A549 (cell line): ENCODE measurements around the gene COG2. TPM values are rescaled to one million over a fixed set of nuclear protein-coding genes. Genes with fewer than 3 reads are reported as not detected.

ENCODE experiments used
- ATAC-seq, 2 experiments: fragments of 200-7000 bp in 1 of 2; fragments of >200 bp in 1 of 2; cut with Nextera tagmentation in 1 of 2; cut with Tn5 transposase in 1 of 2; 3 replicates each; pipeline versions ENCODE4 v1.8.0 to v1.9.1; 2018 to 2020; ENCODE audit warnings: mild to moderate bottlenecking in 1 of 2, moderate library complexity in 1 of 2
- CTCF ChIA-PET: fragments of 300-600 bp; sonication (Branson Sonifier 250); formaldehyde crosslinking; extraction: SDS; loops from one replicate; lab custom pipeline; 2021; ENCODE audit warnings: antibody characterized with exemption, inconsistent platforms; lab: Yijun Ruan, JAX
- POLR2A ChIA-PET: fragments of 350-600 bp; formaldehyde crosslinking; extraction: SDS; loops from one replicate; lab custom pipeline; 2021; ENCODE audit warnings: antibody characterized with exemption, inconsistent platforms; lab: Yijun Ruan, JAX
- DNase-seq, 2 experiments: peaks; one replicate each; pipeline versions ENCODE4 v3.0.0 to v3.0.0-alpha.2; 2011 to 2016; ENCODE audit warnings: low read depth in 1 of 2, low spot score in 1 of 2
- FAIRE-seq: peaks from 2 replicates; lab custom pipeline; 2011; peaks lifted over from hg19 to GRCh38; lab: Jason Lieb, UNC
- H3K27ac ChIP-seq, 2 experiments: fragments of >200 bp; sonication (Bioruptor Twin); formaldehyde crosslinking; 3 replicates each; pipeline ENCODE4 v1.5.1; 2016 to 2017
- H3K4me1 ChIP-seq: fragments of >200 bp; sonication (Bioruptor Twin); formaldehyde crosslinking; 3 replicates; pipeline ENCODE4 v1.6.1; 2016
- H3K4me2 ChIP-seq: fragments of >200 bp; sonication (Bioruptor Twin); formaldehyde crosslinking; 3 replicates; pipeline ENCODE4 v1.6.1; 2016
- H3K4me3 ChIP-seq: fragments of >200 bp; sonication (Bioruptor Twin); formaldehyde crosslinking; 3 replicates; pipeline ENCODE4 v1.5.1; 2016
- H3K9me3 ChIP-seq: fragments of >200 bp; sonication (Bioruptor Twin); formaldehyde crosslinking; 3 replicates; pipeline ENCODE4 v1.6.1; 2016
- BCL3 ChIP-seq: fragments of >200 bp; sonication (Bioruptor Twin); formaldehyde crosslinking; IDR thresholded peaks from 3 replicates; pipeline ENCODE4 v1.6.1; 2016
- CEBPB ChIP-seq, 2 experiments: fragments of >200 bp in 1 of 2; sonication (Bioruptor Twin) in 1 of 2; formaldehyde crosslinking in 1 of 2; IDR thresholded peaks; 2 replicates each; pipeline ENCODE4 v1.6.1; 2012 to 2016
- CHD2 ChIP-seq: fragments of 150-350 bp; IDR thresholded peaks from 2 replicates; pipeline ENCODE4 v1.6.1; 2014; ENCODE audit warnings: low read length; ENCODE audit not compliant: partially characterized antibody
- EHF ChIP-seq: fragments of 250-450 bp; sonication (Bioruptor Pico); IDR thresholded peaks from 2 replicates; pipeline ENCODE4 v1.5.0; 2020; ENCODE audit warnings: mild to moderate bottlenecking
- EHMT2 ChIP-seq: fragments of 200-600 bp; sonication (generic); IDR thresholded peaks from 2 replicates; pipeline ENCODE4 v1.6.1; 2016; ENCODE audit warnings: antibody characterized with exemption, low read depth, mild to moderate bottlenecking, moderate library complexity
- FOSB ChIP-seq: fragments of 250-450 bp; sonication (Bioruptor Pico); IDR thresholded peaks from 2 replicates; pipeline ENCODE4 v1.5.0; 2020; ENCODE audit warnings: mild to moderate bottlenecking, moderate library complexity
- FOSL2 ChIP-seq, 2 experiments: fragments of 450-650 bp in 1 of 2; fragments of >200 bp in 1 of 2; sonication (Bioruptor Twin) in 1 of 2; formaldehyde crosslinking; IDR thresholded peaks; 2 replicates each; pipeline versions ENCODE4 v1.5.0 to v1.6.1; 2016 to 2020; ENCODE audit warnings: mild to moderate bottlenecking in 1 of 2, moderate library complexity in 1 of 2
- FOXS1 ChIP-seq: fragments of 250-450 bp; sonication (Bioruptor Pico); IDR thresholded peaks from 2 replicates; pipeline ENCODE4 v1.5.0; 2020; ENCODE audit warnings: mild to moderate bottlenecking, moderate library complexity
- HEYL ChIP-seq: fragments of 250-450 bp; sonication (Bioruptor Pico); IDR thresholded peaks from 2 replicates; pipeline ENCODE4 v1.8.0; 2021; ENCODE audit warnings: mild to moderate bottlenecking, moderate library complexity
- HOXB5 ChIP-seq: fragments of 250-450 bp; sonication (Bioruptor Pico); IDR thresholded peaks from 2 replicates; pipeline ENCODE4 v1.5.0; 2020; ENCODE audit warnings: mild to moderate bottlenecking, moderate library complexity
- JUN ChIP-seq, 2 experiments: fragments of >200 bp; sonication (Bioruptor Twin); formaldehyde crosslinking; IDR thresholded peaks; 2 replicates in 1 of 2; 3 replicates in 1 of 2; pipeline ENCODE4 v1.6.1; 2016 to 2017
- JUNB ChIP-seq: fragments of >200 bp; sonication (Bioruptor Twin); formaldehyde crosslinking; IDR thresholded peaks from 2 replicates; pipeline ENCODE4 v1.6.1; 2016
- KDM5A ChIP-seq: fragments of 200-600 bp; sonication (generic); IDR thresholded peaks from 2 replicates; pipeline ENCODE4 v1.6.1; 2016; ENCODE audit warnings: antibody characterized with exemption, mild to moderate bottlenecking
- MAX ChIP-seq: IDR thresholded peaks from 2 replicates; pipeline ENCODE4 v1.6.1; 2012
- NR3C1 ChIP-seq: fragments of >200 bp; sonication (Bioruptor Twin); formaldehyde crosslinking; IDR thresholded peaks from 3 replicates; pipeline ENCODE4 v1.6.1; 2017
- POLR2A ChIP-seq: IDR thresholded peaks from 2 replicates; pipeline ENCODE4 v1.6.1; 2012; ENCODE audit warnings: mild to moderate bottlenecking, low read length
- REST ChIP-seq: fragments of 200-600 bp; sonication (generic); IDR thresholded peaks from 2 replicates; pipeline ENCODE4 v1.6.1; 2016; ENCODE audit warnings: antibody characterized with exemption, mild to moderate bottlenecking, moderate library complexity
- TFCP2L1 ChIP-seq: fragments of 250-450 bp; sonication (Bioruptor Pico); IDR thresholded peaks from 2 replicates; pipeline ENCODE4 v1.5.0; 2021; ENCODE audit warnings: mild to moderate bottlenecking
- TP53 ChIP-seq: fragments of 250-450 bp; sonication (Bioruptor Pico); IDR thresholded peaks from 2 replicates; pipeline ENCODE4 v1.5.0; 2021; ENCODE audit warnings: mild to moderate bottlenecking, moderate library complexity
- ZNF302 ChIP-seq: fragments of 250-450 bp; sonication (Bioruptor Pico); IDR thresholded peaks from 2 replicates; pipeline ENCODE4 v1.9.0; 2021; ENCODE audit warnings: inconsistent platforms, mild to moderate bottlenecking, moderate library complexity
- whole genome bisulfite sequencing: methylation state at CpG from one replicate; pipeline ENCODE4 v1.1.6; 2017; ENCODE audit errors: missing lambda C conversion rate; 5-methylcytosine and 5-hydroxymethylcytosine counted together
- polyA plus RNA-seq, 4 experiments: library from polyadenylated mRNA; depleted of rRNA in 3 of 4; stranded (reverse); fragments of >200 nt; fragmentation: RNase III in 1 of 4; extraction: RNeasy Plus Mini Kit Qiagen cat#74134 plus additional on column Dnase treatment in 1 of 4; gene quantifications; 2 replicates in 3 of 4; 3 replicates in 1 of 4; pipeline ENCODE4 v1.2.3, GENCODE V29; 2011 to 2017
- TF ChIP-seq, protein P1 (sequence below): fragments of 250-450 bp; sonication (Bioruptor Pico); IDR thresholded peaks from 2 replicates; pipeline ENCODE4 v1.5.0; 2020; ENCODE audit warnings: low read depth, mild to moderate bottlenecking, moderate library complexity
- TF ChIP-seq, protein P2 (sequence below): IDR thresholded peaks from 2 replicates; pipeline ENCODE4 v1.6.1; 2012; ENCODE audit warnings: low read depth, borderline replicate concordance
- TF ChIP-seq, protein P3 (sequence below): fragments of >200 bp; sonication (Bioruptor Twin); formaldehyde crosslinking; IDR thresholded peaks from 2 replicates; pipeline ENCODE4 v1.6.1; 2016

The COG2 gene
- polyA plus RNA-seq, 2 of the 4 experiments (the other 2 are of a cell fraction) = 23.0 to 34.2 TPM

GRCh38 chr1:230621324-230622030 lies 20.8 kb upstream of the COG2 start:
- Histone ChIP-seq H3K27ac (no peak overlapping the region), H3K4me3 (no peak overlapping the region), H3K4me2 (no peak overlapping the region), H3K9me3 (peaks cover 3% of the 10 kb centered on the region; the same call in 1 of the 3 replicates), H3K4me1 (no peaks in the 10 kb centered on the region)
- WGBS = 41% methylated on average over 7 of the region's 7 CpGs
- TF ChIP-seq CEBPB (IDR thresholded peaks at IDR 0.05) (no peak), EHF (CRISPR knock-in tag) (no peak), EHMT2 (no peak), KDM5A (no peak), NR3C1 (no peak), CHD2 (no peak), BCL3 (no peak), TP53 (no peak), FOXS1 (no peak)
- TF ChIP-seq, protein P1, sequence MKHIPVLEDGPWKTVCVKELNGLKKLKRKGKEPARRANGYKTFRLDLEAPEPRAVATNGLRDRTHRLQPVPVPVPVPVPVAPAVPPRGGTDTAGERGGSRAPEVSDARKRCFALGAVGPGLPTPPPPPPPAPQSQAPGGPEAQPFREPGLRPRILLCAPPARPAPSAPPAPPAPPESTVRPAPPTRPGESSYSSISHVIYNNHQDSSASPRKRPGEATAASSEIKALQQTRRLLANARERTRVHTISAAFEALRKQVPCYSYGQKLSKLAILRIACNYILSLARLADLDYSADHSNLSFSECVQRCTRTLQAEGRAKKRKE (CRISPR knock-in tag) = no peak
- TF ChIP-seq, protein P2, sequence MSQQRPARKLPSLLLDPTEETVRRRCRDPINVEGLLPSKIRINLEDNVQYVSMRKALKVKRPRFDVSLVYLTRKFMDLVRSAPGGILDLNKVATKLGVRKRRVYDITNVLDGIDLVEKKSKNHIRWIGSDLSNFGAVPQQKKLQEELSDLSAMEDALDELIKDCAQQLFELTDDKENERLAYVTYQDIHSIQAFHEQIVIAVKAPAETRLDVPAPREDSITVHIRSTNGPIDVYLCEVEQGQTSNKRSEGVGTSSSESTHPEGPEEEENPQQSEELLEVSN = no peak
- TF ChIP-seq, protein P3, sequence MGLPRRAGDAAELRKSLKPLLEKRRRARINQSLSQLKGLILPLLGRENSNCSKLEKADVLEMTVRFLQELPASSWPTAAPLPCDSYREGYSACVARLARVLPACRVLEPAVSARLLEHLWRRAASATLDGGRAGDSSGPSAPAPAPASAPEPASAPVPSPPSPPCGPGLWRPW = no peak
- FAIRE-seq (peak; percentile 13), DNase-seq (no peak), ATAC-seq (no peak)
- CTCF ChIA-PET = no interaction called here
- POLR2A ChIA-PET = no interaction called here

DNA sequence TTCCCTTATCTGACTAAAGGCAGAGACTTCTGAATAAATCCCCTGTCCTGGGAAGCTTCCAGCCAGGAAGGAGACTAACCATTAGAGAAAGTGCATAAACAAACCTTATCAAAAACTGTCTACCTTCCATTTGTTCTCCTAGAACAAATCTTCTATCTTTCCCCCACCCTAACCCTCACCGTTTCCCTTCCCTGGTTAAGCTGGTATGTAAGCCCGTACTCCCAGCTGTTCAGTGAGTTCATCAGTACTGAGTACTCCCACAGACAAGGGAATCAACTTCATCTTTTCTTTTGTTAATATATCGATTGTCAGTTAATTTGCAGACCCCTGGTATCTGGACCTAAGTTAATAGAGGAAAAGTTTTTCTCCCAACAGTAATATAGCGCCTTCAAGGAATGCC lies 20.1 kb upstream of the COG2 start:
- Histone ChIP-seq H3K4me2 (no peak overlapping the region), H3K9me3 (peaks cover 3% of the 10 kb centered on the region; the same call in 1 of the 3 replicates)
- POLR2A ChIA-PET = no interaction called here
- no peak for TF ChIP-seq HOXB5 (CRISPR knock-in tag)
- no peak for TF ChIP-seq FOSL2 (IDR thresholded peaks at IDR 0.05)
- no peak for TF ChIP-seq FOSL2 (CRISPR knock-in tag; IDR thresholded peaks at IDR 0.05)
- TF ChIP-seq KDM5A = no peak
- no peak for TF ChIP-seq REST
- TF ChIP-seq HEYL = no peak
- TF ChIP-seq JUNB = no peak
- no peak for TF ChIP-seq MAX
- no peak for TF ChIP-seq JUN (IDR thresholded peaks at IDR 0.05)
- TF ChIP-seq FOSB = no peak
- TF ChIP-seq, protein P1 (CRISPR knock-in tag) = no peak
- no peak for TF ChIP-seq TFCP2L1 (CRISPR knock-in tag)
- no peak for TF ChIP-seq ZNF302 (CRISPR knock-in tag)
- TF ChIP-seq POLR2A = no peak
- TF ChIP-seq, all 56 proteins: peak for 0
- DNase-seq (no peak), ATAC-seq (no peak), FAIRE-seq (no peak)
- Histone ChIP-seq H3K27ac (no peak overlapping the region), H3K4me1 (no peaks in the 10 kb centered on the region), H3K4me3 (no peak overlapping the region)
- CTCF ChIA-PET = interaction anchor here (0.9 kb wide), 1 partner anchor 47 kb away, joined by 3 read pairs; no protein-coding TSS in a partner anchor
- WGBS = 19% methylated on average over 4 of the region's 4 CpGs
